Endometrium (tissue), 2 donors: ENCODE data around the gene VPS37B.

ENCODE experiments used
- FAIRE-seq: peaks from 2 replicates; lab custom pipeline; 2012; peaks lifted over from hg19 to GRCh38; lab: Jason Lieb, UNC
- donor health status: control.
- donor health status: control.

The VPS37B gene

DNA sequence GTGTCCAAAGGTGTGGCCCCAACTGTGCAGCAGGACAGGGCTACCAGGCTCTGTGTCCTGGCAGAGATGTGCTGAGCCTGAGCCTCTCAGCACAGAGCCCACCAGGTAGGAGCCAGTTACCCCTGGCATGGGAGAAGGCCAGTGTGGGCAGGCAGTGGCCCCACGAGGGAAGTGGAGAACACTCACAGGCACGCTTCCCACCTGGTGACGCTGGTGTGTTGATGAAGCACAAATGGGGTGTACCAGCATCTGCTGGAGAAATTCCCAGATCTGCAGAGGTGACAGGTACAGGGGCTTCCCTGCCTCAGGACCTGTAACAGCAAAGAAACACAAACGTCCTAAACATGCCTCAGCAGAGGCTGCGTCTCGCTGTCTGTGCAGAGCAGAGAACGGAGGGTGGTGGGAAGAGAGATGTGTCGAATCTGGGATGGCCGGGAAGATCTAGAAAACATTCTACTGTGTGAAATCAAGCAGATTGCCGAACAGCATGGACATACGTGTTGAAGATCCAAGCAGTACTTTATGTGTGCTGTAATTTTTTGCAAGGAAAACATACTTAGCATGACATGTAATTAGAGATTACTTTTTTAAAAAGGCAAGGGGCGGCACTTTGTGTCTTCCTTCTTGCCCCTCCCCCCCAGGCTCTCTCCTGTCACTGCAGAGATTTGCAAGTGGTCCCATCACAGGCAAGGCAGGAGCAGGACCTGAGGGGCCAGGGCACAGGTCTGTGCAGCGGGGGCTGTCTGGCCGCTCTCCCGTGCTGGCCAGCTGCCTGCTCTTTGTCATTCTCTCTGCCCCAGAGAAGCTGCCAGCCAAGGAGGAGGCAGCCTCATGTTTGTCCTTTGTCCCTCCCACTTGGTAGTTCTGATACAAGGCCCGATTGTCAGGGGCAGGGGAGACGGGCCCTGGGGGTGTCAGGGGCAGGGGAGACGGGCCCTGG, 43.3 kb downstream of the VPS37B start:
- FAIRE-seq, result no peak

DNA sequence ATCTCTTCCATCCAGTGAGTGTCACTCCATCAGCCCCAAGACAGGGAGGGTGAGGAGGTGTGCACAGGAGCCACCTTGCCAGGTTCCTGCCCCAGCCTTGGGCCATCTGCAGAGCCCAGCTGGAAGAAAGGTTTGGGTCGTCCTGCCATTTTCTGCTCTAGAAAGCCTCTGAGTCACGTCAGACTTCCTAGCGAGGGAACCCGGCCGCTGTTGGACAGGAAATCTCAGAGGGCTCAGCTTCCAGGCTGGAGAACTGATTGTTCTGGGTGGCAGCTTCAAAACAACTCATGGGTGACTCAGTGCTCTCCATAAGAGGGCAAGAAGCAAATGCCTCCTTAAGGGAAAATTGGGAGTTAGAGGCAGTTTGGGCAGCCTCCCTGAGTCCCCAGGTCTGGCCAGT, 44.1 kb downstream of the VPS37B start:
- no peak for FAIRE-seq

DNA sequence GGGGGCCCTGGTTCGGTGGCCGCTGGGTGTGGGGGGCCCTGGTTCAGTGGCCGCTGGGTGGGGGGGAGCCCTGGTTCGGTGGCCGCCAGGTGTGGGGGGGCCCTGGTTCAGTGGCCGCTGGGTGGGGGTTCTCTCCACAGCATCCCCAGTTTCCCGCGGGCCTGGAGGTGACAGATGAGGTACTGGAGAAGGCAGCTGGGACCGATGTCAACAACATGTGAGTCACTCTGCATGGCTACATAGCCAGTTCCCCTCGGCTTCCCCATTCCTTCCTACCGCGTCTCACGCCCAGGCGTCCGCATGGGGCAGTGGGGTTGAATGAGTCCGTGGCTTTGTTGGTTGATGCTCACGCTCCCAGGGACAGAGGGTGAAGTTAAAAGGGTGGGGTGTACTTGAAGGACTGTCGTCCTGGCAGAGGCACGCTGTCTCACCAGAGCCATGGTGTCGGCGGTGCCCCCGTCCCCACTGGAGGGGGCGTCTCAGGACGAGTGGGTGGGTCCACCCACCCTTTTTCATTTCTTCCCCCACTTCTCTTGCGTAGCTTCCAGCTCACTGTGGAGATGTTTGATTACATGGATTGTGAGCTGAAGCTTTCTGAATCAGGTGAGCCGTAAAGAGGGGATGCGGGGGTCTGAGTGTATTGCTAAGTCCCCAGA, 45.1 kb downstream of the VPS37B start:
- no peak for FAIRE-seq

DNA sequence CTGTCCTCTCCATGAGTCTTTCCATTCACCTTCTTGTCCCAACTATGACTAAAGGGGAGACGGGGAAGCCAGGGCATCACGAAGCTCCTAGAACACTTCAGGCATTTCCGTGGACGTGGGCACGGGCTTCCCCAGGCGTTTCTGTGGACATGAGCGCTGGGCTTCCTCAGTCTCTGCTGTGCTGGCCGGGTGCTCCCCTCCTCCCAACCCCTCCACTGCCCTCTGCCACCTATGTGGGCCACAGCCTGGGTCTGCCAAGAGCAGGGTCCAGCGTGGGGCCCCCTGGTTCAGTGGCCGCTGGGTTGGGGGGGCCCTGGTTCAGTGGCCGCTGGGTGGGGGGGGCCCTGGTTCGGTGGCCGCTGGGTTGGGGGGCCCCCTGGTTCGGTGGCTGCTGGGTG, 45.9 kb downstream of the VPS37B start:
- FAIRE-seq, result no peak

DNA sequence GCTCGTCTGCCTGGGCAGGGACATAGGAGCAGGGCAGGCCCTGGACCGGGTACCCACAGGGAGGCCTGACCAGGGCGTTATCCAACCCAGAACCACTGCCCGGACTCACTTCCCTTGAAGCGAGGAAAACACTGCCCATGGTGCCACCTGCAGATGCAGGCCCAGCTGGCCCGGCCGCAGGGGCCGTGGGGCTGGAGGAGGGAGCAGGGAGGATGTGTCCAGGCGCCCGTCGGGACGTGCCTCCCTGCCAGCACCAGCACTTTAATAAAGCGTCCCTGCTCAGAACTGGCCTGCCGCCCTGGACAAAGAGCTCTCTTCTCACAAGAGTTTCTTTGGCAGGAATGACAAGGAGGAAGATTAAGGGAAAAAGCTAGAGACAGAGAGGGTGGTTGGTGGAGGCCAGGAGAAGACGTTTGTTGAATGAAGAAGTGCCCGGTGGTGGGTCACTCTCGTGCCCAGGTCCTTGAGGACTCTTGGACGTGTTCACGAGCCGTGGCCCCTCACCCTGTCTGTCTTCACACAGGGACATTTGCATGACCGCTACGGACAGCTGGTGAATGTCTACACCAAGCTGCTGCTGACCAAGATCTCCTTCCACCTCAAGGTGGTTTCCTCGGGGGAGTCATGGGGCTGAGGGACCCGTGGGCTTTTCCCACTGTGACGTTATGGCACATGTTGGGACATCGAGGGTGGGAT, 46.4 kb downstream of the VPS37B start:
- no peak for FAIRE-seq

DNA sequence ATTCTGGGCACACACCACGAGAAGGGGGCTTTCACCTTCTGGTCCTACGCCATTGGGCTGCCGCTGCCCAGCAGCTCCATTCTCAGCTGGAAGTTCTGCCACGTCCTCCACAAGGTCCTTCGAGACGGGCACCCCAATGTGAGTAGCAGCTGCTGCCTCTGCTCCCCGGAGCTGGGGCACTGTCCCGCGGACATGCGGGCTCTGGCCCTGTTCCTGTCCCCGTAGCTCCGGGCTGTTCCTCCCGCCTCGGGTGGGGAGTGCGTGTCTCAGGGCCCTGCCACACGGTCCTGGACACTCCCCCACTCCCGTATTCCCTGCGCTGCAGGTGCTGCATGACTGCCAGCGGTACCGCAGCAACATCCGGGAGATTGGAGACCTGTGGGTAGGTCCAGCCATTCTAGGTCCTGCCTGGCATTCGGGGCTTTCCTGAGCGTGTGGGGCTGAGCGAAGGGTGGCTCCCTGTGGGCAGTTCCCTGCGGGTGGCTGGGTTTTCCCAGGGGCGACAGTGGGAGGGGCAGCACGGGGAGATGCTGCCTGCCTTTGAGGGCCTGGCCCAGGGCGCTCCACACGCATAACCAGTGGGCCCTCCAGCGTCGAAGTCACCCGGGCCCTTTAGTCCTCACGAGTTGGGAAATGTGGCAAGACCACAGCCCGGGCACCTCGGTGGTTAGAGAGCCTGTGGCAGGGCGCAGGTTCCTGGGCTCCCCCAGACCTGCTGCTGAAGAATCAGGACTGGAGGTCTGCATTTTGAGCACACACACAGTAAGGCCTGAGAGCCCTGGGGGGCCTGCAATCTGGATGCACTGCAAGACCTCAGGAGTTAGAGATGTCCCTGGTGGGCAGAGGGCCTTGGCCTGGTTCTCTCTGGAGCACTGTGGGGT, 47.2 kb downstream of the VPS37B start:
- FAIRE-seq, result no peak

DNA sequence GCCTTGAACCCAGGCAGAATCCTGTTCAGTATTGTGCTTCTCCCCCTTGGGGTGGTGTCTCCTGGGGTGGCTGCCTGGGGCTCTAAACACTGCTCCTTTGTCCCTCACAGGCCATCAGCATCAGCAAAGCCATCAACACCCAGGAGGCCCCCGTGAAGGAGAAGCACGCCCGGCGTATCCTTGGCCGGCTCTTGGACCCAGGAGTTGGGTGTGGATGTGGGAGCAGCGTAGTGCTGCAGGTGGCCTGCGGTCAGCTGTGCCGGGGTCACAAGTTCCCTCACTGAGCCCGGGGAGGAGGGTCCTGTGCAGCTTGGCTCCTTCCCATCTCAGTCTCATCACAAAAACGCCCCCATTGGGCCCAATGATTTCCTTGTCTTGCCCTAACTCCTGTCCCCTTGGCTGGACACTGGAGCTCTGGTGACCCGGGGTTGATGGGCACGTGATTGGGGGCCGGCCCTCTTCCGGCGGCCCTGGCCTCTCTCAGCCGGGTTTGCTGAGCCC, 48.0 kb downstream of the VPS37B start:
- FAIRE-seq, result no peak

DNA sequence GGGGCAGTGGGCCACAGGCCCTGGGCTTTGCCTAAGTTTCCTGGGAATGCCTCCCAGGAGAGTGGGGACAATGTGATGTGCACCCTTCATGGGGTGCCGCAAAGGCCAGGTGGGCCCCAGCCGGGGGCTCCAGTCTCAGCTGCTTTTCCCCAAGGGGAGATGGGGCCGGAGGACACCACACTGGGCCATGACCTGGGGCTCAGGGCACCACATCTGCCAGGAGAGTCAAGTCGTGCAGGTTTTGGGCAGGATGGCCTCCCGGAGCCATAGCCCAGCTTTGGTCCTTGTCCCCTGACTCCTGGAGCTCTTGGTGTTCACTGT, 48.4 kb downstream of the VPS37B start:
- no peak for FAIRE-seq

DNA sequence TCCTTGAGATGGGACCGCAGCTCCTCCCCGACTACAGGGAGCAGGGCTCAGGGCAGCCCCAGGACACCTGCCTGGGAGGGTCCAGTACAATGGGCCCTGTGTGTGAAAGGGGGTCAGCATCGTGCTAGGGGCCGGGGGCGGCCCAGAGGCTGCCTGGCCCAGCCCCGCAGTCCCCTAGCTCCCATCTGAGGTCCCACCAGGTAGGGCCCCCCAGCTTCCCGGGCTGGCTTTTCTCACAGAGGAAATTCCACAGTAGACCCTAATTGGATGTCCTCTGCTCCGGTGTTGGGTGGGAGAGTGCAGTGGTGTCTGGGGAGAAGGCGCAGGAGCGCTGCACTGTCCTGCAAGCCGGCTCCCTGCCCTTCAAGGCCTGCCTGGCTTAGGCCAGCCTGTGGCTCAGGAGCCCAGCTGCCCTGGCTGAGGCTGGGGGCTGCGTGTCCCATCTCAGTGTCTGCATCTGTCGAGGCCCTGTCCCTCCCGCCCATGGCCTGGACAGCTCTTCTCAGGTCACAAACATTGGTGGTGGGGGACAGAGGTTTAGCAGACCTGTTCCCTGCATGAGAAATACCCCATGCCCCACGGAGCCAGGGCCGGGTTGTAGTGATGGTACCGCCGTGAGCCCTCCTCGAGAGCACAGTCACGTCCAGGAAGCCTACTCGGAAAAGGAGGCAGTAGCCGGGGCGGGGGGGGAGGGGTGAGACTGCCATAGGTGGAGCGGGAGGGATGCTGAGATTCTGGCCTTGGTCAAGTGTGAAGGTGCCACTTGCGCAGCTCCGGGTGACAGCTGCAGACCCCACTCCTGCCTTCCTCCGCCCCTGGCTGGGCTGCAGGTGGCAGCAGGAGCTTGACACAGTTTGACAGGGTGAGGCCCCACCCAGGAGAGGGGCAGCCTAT, 49.1 kb downstream of the VPS37B start:
- FAIRE-seq, result no peak

DNA sequence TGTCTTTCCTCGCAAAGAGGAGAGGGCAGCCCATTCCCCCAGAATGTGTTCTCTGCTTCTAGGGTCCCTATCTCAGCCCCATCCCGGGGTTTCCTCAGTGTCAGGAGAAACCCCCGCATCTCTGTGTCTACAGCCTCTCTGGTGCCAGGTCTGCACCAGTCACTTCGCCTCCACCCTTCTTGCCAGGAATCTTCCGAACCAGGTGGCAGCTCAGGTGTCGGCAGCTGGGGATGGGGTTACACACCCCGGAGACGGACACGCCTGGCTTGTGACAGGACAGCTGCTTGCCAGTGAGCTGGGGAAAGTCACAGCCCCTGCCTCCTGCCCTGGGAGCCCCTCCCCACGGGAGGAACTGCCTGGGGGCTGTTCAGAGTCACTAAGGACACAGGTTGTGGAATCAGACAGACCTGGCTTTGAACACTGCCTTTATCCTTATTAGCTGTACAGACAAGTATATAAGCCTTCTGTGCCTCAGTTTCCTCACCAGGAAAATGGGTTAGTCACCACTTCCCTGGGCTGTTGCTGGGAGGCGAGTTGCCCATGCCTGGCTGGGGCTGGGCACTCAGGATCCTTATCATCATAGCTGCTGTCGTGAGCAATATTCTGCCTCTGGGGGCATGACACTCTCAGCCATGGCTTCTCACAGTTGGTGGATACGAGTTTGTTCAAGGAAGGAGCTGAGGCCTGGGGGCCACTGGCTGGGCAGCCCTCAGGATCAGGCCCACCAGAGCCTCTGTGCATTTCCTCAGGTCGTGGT, 49.9 kb downstream of the VPS37B start:
- no peak for FAIRE-seq

DNA sequence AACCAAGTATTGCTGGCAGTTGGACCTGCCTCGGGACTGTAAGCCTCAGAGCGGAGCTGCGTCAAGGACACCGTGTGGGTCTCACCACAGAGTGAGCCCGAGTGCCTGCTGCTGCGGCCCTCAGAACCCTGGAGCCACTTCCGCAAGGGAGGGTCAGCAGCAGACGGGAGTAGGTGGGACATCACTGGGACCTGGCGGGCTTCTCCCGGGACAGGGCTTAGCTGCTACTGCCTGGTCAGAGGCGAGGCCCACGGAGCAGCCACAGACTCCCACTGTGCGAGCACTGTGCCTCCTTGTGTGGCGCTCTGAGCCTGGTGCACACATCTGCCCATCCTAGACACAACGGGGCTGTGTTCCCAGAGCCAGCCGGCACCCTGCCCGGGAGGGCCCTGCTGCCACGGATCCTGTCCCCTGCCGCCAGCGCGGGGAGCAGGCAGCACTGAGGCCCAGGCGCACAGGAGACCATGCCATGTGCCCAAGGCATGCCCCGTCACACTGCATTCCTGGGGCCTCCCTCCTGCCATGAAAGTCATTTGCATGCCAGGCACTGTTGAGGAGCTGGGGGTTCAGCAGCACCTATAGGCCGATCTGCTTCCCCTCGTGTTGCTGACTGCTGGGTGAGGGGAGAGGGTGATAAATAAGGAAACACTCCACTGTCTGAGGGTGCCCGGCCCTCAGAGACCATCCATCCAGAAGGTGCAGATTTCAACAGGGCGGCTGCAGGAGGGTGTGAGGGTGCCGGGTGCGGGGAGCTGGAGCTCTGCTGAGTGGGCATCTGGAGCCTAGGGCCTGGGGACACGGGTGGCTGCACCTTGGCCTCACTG, 50.7 kb downstream of the VPS37B start:
- no peak for FAIRE-seq

DNA sequence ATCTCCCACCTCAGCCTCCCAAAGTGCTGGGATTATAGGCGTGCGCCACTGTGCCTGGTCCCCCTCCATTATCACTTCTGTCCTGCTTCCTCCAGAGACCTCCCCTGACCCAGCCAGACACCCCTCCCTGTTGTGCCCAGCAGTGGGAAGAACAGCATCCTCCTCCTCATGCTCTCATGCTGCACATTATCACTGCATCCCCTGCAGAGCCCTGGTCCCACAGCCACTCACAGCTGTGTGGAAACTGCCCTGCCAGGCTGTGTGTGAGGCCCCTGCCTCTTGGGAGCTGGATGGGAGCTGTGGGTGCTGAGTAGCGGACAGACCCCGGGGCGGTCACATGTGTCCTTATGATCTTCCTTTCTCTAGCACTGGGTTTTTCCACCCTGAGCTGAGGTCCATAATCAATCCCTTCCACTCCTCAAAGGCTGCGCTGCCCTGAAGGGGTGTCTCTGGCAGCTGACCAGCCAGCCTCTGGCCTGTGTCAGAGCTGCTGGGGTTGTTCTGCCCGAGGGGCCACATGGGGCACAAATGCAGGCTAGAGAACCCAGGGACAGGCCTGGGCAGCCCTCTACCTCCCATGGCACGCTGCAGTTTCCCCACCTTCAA, 51.5 kb downstream of the VPS37B start:
- FAIRE-seq, result no peak

DNA sequence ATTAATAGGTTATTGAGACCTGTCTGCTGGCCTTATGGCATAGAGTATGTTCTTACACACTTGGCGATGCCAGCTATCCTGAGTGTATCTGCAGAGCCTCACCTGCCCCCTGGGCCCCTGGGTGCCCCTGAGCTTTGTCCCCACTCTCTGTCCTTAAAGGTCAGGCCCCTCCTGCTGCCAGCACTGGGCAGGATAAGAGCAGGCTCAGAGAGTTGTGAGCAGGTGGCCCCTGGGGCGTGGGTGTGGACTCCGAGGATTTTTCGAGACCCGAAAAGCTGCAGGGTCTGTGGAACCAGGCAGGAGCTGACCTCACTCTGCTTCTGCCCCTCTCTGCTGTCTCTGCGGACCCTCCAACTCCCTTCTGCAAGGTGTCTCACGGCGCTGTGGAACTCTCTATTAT, 52.5 kb downstream of the VPS37B start:
- FAIRE-seq, result no peak

DNA sequence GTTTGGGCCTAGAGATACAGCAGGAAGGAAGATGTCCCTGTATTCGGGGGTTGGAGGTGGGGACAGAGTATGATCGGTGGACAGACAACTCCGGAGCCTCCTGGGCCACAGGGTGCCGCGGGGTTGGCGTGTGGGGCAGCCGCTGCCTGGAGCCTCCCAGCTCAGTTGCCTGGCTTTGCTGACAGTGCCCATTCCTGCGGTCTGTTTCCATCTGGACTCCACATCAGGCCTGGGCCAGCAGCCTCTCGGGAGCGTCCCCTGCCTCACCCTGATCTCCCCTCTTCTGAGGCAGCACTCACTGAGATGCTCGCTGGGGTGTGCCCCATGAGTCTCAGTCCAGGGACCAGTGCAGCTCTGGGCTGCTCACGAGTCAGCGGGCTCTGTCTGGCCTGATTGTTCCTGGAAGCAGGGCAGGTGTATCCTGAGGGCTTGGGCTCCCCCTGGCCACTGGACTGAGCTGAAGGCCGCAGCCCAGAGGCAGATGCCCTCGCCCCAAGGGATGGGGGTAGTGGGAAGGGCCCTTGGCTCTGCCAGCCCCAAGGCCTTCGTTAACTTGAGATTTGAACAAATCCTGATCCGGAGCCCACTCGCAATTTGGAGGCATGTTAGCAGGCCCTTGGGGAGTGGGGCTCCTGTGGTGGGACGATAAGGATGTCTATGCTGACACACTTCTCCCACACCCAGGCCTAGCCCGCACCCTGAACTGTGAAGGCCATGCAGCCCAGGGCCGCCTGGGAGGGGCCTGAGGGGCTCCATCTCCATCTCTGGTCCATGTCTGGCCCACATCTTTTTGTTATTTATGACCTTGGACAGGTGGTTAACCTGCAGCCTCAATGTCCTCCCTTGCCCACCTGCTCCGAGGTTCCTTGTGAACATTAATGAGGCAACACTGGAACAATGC, 53.2 kb downstream of the VPS37B start:
- FAIRE-seq, result no peak

DNA sequence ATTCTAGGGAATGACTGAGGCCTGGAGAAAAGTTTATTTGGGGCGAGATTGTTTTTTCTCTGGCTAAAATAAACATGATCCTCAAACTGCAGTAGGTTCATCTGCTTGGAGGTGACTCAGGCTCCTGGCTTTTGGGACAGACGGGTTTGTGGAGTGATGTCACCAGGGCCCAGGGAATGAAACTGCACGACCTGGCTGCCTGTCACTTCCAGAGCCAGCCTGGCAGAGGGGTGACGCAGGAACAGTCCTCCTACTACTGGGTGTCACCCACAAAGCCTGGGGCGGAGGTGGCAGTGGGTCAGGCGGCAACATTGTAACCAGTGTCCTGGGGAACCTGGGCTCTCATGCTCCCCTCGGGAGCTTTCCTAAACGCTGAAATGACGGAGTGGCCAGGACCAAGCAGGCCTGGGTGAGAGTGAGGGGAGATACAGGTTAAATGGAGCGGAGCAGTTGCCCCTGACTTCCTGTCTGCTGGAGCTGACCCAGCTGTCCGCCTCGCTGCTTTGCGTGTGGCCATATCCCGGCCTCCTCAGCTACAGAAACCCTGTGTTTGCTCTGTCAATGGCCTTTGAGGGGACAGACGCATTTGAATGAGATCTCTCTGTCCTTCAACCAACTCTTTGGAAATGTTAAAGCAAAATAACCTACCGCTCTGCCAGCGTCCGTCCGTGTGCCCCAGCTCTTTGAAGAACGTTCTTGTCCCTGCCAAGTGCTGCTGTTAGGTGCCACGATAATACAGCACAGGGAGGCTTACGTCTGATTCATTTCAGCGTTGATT, 54.2 kb downstream of the VPS37B start:
- FAIRE-seq, result no peak

DNA sequence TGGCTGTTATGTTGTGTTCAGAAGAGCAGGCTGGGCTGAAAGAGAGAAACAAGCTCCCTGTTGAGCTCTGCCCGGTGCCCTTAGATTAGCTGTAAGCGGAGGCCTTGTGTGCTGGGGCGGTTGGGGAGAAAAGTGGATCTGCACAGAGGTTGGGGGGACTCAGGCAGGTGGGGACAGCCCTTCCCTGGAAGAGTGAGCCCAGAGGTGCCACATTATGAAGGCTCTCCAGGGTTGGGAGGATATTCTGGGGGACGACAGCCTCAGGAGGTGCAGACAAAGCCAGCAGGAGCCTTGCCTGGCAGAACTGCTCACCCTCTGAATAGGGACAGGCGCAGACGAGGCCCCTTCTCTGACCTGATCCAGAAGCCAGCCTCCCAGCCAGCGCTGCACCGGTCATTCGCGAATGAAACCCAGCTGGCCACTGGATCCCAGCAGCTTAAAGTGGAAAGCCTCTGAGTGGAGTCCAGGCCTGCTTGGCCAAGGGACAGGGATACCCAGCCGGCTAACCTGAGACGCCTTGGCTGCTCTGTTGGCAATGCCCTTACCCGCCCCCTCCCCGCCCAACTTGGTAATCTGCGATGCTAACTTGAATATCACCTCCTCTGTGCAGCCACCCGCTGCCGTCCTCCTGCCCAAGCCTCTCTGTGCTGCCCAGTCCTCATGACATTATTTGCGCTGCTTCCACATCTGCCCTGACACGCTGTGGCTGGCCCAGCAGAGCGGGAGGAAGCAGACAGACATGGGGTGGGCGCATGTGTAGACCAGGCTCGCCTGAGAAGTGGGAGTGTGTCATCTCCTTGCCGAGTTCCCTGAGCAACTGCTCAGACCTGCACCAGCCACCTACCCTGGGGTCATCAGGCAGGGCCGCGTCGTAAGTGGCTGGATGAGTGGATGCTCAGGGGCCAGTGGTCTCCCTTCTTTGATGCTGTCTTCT, 55.1 kb downstream of the VPS37B start:
- no peak for FAIRE-seq
